Common myeloid progenitor, CD34-positive (primary cell): ENCODE results near the gene CSNK1E.

ENCODE experiments used
- CTCF ChIA-PET: fragments of 350-600 bp; sonication (Branson Sonifier 250); formaldehyde crosslinking; loops from one replicate; lab custom pipeline; 2021; ENCODE audit warnings: antibody characterized with exemption; lab: Charles Lee
- POLR2A ChIA-PET: fragments of 350-600 bp; sonication (Branson Sonifier 250); formaldehyde crosslinking; loops from one replicate; lab custom pipeline; 2021; ENCODE audit warnings: antibody characterized with exemption; lab: Charles Lee
- DNase-seq, 3 donors: peaks; one replicate each; pipeline versions ENCODE4 v3.0.0 to v3.0.0-alpha.2; 2013
- H3K27ac ChIP-seq, 2 experiments: 1 replicate in 1 of 2; 2 replicates in 1 of 2; pipeline ENCODE4 v1.7.0; 2013; ENCODE audit warnings: inconsistent platforms in 2 of 2, low read length in 2 of 2, mild to moderate bottlenecking in 2 of 2, low read depth in 1 of 2, moderate library complexity in 1 of 2; ENCODE audit not compliant: severe bottlenecking in 2 of 2, insufficient read depth in 1 of 2, poor library complexity in 1 of 2
- H3K27me3 ChIP-seq, 5 experiments: replicated peaks in 2 of 5; 1 replicate in 3 of 5; 2 replicates in 2 of 5; pipeline versions ENCODE4 v1.6.1 to v1.7.0; 2013; ENCODE audit warnings: low read length in 4 of 5, mild to moderate bottlenecking in 2 of 5, moderate library complexity in 2 of 5, inconsistent platforms in 1 of 5; ENCODE audit not compliant: insufficient read depth in 5 of 5, control insufficient read depth in 4 of 5
- H3K36me3 ChIP-seq, 4 experiments: 1 replicate in 2 of 4; 2 replicates in 2 of 4; pipeline versions ENCODE4 v1.6.1 to v1.7.0; 2013; ENCODE audit warnings: low read length in 3 of 4, control low read depth in 1 of 4, mild to moderate bottlenecking in 1 of 4; ENCODE audit not compliant: control insufficient read depth in 4 of 4, insufficient read depth in 4 of 4
- H3K4me1 ChIP-seq, 4 experiments: 1 replicate in 3 of 4; 2 replicates in 1 of 4; pipeline versions ENCODE4 v1.6.1 to v1.7.1; 2013; ENCODE audit warnings: low read length in 3 of 4, mild to moderate bottlenecking in 3 of 4, control low read depth in 1 of 4, inconsistent platforms in 1 of 4, moderate library complexity in 1 of 4; ENCODE audit not compliant: control insufficient read depth in 4 of 4, insufficient read depth in 4 of 4; ENCODE audit errors: control extremely low read depth in 1 of 4
- H3K4me3 ChIP-seq, 7 experiments: 1 replicate in 4 of 7; 2 replicates in 3 of 7; pipeline versions ENCODE4 v1.5.1 to v1.7.0; 2013; ENCODE audit warnings: mild to moderate bottlenecking in 7 of 7, low read length in 6 of 7, moderate library complexity in 6 of 7, inconsistent platforms in 2 of 7, low read depth in 2 of 7, control low read depth in 1 of 7; ENCODE audit not compliant: insufficient read depth in 4 of 7, control insufficient read depth in 1 of 7; ENCODE audit errors: extremely low read depth in 1 of 7
- H3K9me3 ChIP-seq, 5 experiments: 1 replicate in 4 of 5; 2 replicates in 1 of 5; pipeline versions ENCODE4 v1.6.1 to v1.7.1; 2013; ENCODE audit warnings: low read length in 4 of 5, mild to moderate bottlenecking in 2 of 5, inconsistent platforms in 1 of 5, low read depth in 1 of 5, moderate library complexity in 1 of 5; ENCODE audit not compliant: control insufficient read depth in 4 of 5, insufficient read depth in 2 of 5; ENCODE audit errors: control extremely low read depth in 1 of 5
- WGBS: methylation state at CpG from one replicate; pipeline ENCODE4 v1.1.5; 2013; ENCODE audit not compliant: insufficient coverage; 5-methylcytosine and 5-hydroxymethylcytosine counted together

The CSNK1E gene

GRCh38 chr22:38282397-38282796 lies 34.8 kb downstream of the CSNK1E start:
- no peak overlapping the region for H3K4me3 ChIP-seq
- H3K27me3 ChIP-seq: no peaks in the 10 kb centered on the region
- DNase-seq: no peak
- 100% methylated on average over 6 of the region's 9 CpGs for WGBS
- POLR2A ChIA-PET: no interaction called here
- no peaks in the 10 kb centered on the region for H3K9me3 ChIP-seq
- H3K27ac ChIP-seq: no peak overlapping the region
- CTCF ChIA-PET: no interaction called here
- no peaks in the 10 kb centered on the region for H3K4me1 ChIP-seq
- peaks cover 0 to 4% (median 0%) of the 10 kb centered on the region in 4 experiments for H3K36me3 ChIP-seq

DNA sequence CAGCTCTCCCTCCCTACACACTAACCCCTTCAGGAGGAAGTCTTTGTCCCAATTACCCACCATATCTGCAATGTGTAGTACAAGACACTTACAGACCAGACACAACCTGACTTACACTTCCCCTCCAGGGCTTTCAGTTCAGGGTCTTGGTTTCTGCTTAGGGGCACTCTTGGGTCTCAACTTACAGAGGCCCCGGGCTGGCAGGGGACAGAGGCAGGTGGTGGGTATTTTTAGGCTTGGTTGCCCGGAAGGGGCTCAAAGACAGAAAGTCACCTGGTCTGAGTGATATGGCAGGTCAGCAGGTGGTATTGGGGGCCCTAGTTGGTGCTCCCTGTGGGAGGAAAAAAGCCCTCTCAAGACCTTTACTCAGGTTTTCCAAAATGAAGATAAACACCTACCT lies 41.1 kb downstream of the CSNK1E start:
- POLR2A ChIA-PET: no interaction called here
- CTCF ChIA-PET: no interaction called here
- DNase-seq: no peak
- no peaks in the 10 kb centered on the region for H3K27me3 ChIP-seq
- no peaks in the 10 kb centered on the region for H3K36me3 ChIP-seq
- no peak overlapping the region for H3K27ac ChIP-seq
- 100% methylated on average over 1 of the region's 2 CpGs for WGBS
- no peak overlapping the region for H3K4me3 ChIP-seq
- H3K9me3 ChIP-seq: no peaks in the 10 kb centered on the region
- H3K4me1 ChIP-seq: peaks cover 4 to 26% (median 16%) of the 10 kb centered on the region in 4 experiments

DNA sequence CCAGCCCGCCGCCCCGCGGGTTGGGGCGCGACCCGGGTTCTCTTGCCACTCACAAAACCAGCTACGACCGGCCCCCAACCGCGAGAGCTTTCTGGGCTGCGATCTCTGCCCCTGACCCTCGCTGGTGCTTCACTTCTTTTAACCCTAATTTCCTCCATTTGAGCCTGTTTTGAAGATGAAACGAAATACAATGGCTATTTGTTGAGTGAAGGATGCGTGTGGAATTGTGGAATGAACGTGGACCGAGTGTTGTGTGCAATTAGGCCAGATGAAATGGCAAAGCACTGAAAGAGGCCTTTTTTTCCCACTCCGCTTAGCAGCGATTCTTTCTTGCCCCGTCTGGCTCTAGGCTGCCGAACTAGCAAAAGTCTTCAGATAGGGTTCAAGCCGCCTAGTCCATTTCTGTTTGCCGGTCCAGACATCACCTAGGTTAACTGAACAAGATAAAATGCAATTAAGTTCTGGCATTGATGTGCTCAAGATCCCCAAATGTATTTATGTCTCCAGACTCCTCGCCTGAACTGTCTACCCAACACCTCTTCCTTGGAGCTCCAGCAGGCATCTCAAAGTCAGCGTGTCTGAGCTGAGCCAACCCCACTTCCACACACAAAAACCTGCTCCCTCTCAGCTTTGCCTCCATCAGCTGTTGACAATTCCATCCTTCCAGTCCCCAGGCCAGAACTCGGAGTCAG lies 44.0 kb downstream of the CSNK1E start:
- WGBS: 35% methylated on average over 15 of the region's 26 CpGs
- peak overlapping the region in 1 of 2 experiments; percentile 73 for H3K27ac ChIP-seq
- no peaks in the 10 kb centered on the region for H3K36me3 ChIP-seq
- H3K4me1 ChIP-seq: peaks cover 4 to 26% (median 16%) of the 10 kb centered on the region in 4 experiments
- H3K9me3 ChIP-seq: no peaks in the 10 kb centered on the region
- peak overlapping the region; percentile 63 to 90 (median 80) for H3K4me3 ChIP-seq
- ChIA-PET POLR2A (no interaction called here), CTCF (interaction anchor here (0.6 to 1.6 kb wide), 2 partner anchors 10 to 17 kb away, joined by 3 to 4 read pairs; no protein-coding TSS in a partner anchor)
- DNase-seq: no peak
- no peaks in the 10 kb centered on the region for H3K27me3 ChIP-seq

- Histone ChIP-seq H3K27ac (peak within 1 kb of the TSS in 1 of 2 experiments; percentile 73), H3K4me3 (peak within 1 kb of the TSS; percentile 69 to 90 (median 80)), H3K9me3 (no peaks in the 10 kb centered on the region), H3K36me3 (no peaks in the 10 kb centered on the region), H3K27me3 (no peaks in the 10 kb centered on the region), H3K4me1 (peaks cover 4 to 30% (median 18%) of the 10 kb centered on the region in 4 experiments)
- CTCF ChIA-PET: no interaction called here
- POLR2A ChIA-PET: no interaction called here
- WGBS: under 1% methylated on average over 65 of the region's 97 CpGs
- DNase-seq: peak; percentile 66 to 83 (median 78)
Observed at GRCh38 chr22:38272373-38273134, 44.7 kb downstream of the CSNK1E start, which contains the start of gene TMEM184B. TSS of gene TMEM184B (minus strand) at chr22:38273010. CDS start at chr22:38247961, 25,049 bp downstream.

- H3K27me3 ChIP-seq: no peaks in the 10 kb centered on the region
- WGBS: 19% methylated on average over 6 of the region's 7 CpGs
- no peaks in the 10 kb centered on the region for H3K9me3 ChIP-seq
- peak overlapping the region in 1 of 2 experiments; percentile 61 for H3K27ac ChIP-seq
- POLR2A ChIA-PET: no interaction called here
- peak in 1 of 3 donors; percentile 13 for DNase-seq
- CTCF ChIA-PET: no interaction called here
- H3K4me1 ChIP-seq: peaks cover 4 to 36% (median 23%) of the 10 kb centered on the region in 4 experiments
- H3K36me3 ChIP-seq: no peaks in the 10 kb centered on the region
- peak overlapping the region; percentile 69 to 90 (median 80) for H3K4me3 ChIP-seq
Observed at GRCh38 chr22:38271927-38272372, 45.3 kb downstream of the CSNK1E start.

DNA sequence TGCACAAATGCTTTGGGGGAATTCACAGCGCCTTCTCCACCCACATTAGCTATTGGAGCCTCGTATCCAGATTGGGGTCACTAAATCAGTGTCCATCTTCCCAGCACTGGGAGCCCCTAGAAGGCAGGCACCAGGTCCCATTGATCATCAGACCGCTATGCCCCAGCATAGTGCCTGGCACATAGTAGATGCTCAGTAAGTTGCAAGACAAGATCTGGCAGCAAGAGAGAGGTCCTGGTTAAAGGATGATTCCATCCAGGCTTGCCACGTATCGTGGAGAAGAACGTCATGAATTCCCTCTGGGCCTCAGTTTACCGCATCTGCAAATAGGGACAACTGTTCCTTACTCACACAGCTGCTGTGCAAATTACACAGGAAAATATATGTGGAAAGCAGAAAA lies 46.1 kb downstream of the CSNK1E start:
- 96% methylated on average over 7 of the region's 7 CpGs for WGBS
- DNase-seq: no peak
- Histone ChIP-seq H3K4me3 (no peak overlapping the region), H3K9me3 (no peaks in the 10 kb centered on the region), H3K27ac (no peak overlapping the region), H3K27me3 (no peaks in the 10 kb centered on the region), H3K4me1 (peaks cover 4 to 41% (median 31%) of the 10 kb centered on the region in 4 experiments), H3K36me3 (no peaks in the 10 kb centered on the region)
- CTCF ChIA-PET: interaction anchor here (1.1 to 1.4 kb wide), 2 partner anchors 9 to 13 kb away, joined by 3 to 4 read pairs; no protein-coding TSS in a partner anchor
- POLR2A ChIA-PET: no interaction called here
